Activated naive CD8-positive, alpha-beta T cell treated with anti-CD3 and anti-CD28 coated beads, Interleukin-2, amount 50 U/mL, for 16 hours (primary cell): Measurements from ENCODE around the gene LEMD2.

ENCODE experiments used
- DNase-seq: peaks from one replicate; pipeline ENCODE4 v3.0.0-alpha.2; 2020; ENCODE audit warnings: low read depth, low spot score

LEMD2 gene

DNA sequence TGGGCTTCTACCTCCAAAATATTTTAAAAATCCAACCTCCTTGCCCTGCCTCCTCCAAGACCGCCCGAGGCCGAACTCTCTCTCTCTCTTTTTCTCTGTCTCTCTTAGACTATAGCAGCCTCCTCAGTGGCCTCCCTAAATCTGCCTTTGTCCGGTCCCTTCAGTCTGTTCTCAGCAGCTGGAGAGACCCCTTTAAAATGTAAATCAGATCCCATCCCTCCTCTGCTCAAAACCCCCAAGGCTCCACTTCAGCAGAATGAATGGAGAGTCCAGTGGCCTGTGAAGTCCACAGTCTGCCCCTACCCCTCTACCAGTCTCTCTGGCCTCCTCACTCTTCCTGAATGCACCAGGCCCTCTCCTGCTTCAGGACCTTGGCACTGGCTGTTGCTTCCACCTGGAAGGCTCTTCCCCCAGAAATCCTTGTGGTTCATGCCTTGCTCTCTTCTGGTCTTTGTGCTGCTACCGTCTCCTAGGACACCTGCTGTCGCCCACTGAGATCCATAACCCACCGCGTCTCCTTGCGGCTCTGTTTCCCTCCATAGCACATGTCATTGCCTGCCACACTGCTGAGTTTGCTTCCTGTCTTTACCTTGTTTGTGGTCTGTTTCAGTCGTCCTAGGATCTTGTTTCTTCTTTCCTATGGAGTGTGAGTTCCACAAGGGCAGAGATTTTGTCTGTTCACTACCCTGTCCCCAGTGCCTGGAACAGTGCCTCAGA lies 8.9 kb upstream of the LEMD2 start:
- no peak for DNase-seq

DNA sequence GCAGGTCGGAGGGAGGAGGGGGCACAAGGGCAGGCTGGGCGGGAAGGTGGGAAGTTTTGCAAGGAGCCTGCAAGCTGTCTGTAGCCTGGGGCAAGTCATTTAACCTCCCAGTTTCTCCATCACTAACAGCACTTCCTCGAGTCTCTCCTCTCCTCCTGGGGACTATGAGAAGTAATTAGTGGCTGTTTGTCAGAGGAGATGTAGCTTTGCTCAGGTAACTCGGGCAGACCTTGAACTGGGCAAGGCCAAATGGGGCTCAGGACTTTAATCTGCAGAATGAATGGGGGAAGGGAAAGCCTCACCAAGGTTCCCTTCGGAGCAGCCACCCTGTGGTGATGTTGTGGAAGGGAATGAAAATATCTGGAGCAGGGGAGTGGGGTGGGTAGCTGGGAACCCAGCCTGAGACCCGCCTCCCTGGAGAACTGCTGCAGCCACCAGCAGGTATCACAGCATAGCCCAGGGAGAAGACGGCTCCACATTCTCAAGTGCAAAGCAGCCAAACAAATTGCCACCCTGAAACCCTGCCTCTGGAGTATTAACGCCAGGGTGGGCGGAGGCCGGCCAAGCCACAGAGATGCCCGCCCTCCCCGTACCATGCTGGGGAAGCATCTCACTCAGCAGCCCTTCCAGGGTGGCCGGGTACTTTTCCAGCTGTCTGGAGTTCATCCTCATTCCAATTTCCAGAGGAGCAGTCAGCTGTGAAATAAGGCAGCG lies 6.1 kb upstream of the LEMD2 start:
- no peak for DNase-seq

DNA sequence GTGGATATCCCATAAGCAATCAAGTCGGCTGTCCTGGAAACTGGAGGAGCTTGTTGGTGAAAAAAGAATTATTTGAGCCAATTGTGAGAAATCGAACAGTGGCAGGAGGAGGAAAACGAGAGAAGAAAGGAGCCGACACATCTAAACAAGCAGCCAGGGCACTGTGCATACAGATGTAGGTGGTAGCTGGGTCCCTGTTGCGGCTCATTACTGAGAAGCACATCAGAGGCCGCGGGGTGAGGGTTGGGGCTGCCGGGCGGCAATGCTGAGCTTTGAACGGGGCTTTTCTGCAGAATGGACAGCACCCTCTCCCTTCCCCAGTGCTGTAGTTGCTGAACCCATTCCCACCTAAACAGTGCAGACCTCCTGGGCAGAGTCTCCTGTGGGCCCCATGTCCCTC lies 4.1 kb upstream of the LEMD2 start:
- no peak for DNase-seq

DNA sequence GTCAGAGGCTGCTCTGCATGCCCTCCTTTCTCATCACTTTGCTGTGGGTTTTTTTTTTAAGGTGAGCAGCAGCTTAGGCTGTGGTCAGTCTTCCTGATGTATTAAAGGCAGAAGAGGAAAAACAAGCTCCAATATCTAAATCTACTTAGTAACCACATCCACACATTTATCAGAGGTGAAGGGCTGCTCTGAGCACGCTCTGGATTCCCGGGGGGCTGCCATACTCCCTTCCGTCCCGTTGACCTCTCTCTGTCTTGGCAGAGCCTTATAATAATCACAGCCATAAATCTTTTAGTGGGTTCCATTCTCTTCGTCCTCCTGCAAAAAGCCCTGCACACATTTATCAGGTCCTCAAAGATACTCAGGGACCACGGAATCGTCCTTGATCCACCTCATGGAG lies 2.7 kb upstream of the LEMD2 start:
- no peak for DNase-seq

DNA sequence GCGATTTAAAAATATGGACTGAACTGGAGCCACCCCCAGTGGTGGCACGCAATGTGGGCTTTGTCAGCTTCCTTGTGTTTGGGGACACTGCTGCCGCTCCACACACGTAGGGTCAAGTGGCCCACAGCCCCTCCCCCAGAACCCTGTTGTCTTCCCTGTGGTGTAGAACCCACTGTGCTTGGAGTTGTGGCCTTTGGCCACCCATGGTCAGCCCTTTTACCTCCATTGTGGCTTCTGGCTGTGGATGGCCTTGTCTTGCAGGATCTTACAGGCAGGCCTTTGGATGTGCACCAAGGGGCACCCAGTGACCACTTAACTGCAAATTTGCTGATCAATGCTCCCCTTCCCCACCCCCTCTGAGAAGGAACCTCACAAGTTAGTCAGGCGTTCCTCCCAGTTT lies 2.0 kb upstream of the LEMD2 start:
- DNase-seq, result no peak

DNA sequence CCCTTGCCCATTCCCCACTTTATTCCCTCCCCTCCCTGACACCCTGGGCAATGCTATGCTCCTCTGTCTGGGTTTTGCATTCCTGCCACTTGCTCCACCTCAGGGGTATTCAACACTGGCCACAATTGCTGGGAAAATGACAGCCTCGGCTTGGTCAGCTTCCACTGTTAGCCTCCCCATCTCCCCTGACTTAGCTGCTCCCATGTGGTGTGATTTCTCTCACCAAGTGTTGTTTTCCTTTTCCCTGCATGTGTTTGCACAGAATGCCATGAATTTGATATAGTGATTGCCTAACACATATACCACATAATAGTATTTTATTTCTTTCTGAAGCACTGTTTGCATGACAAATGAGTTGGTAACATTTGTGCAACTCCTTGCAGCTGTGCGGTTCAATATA lies 1.4 kb upstream of the LEMD2 start:
- DNase-seq, result no peak

DNA sequence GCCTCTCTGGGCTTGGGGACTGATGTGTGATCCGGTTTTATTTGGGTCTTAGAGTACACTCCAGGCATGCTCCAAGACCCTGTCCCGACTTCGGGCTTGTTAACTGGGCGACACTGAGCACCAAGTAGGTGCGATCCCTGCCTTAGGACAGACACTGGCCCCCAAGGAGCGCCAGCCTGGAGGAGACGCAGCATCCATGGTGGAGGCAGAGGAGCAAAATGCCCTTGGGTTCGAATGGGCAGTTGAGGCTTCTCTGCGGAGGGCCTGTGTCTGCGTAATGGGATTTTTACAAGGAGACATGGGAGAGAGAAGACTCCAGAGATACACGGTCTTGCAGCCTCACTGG lies 593 bp upstream of the LEMD2 start:
- DNase-seq, result no peak

DNA sequence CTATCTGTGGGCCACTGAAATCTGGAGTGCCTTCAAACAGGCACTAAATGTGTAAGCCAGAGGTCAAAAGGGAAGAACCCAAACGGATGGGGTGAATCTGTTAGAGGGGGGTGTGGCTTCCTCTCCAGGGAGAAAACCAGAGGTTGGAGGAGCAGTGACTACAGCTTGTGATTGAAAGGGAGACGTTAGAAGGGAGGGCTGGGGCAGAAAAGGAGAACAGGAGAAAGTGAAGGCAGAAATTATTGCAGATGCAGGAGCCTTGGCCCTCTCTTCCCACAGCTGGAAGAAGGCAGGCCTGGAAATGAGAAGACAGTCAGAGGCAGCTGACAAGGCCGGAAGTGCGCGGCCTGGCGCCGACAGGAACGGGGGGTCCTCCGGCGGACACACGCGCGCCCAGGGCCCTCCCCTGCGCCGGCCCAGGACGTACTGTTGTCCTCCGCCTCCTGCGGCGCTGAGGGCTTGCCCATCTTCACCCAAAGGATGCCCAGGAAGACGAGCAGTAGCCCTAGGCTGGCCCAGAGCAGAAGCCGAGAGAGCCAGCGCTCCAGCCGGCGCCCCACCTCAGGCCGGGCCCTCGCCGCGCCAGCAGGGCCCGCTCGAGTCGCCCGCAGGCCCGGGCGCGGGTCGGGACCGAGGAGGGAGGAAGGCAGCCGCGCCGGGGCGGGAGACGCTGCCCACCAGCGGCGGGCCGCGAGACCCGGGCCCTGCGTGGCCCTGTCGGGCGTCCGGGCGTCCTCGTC lies 806 bp downstream of the LEMD2 start:
- DNase-seq, result peak; percentile 11

DNA sequence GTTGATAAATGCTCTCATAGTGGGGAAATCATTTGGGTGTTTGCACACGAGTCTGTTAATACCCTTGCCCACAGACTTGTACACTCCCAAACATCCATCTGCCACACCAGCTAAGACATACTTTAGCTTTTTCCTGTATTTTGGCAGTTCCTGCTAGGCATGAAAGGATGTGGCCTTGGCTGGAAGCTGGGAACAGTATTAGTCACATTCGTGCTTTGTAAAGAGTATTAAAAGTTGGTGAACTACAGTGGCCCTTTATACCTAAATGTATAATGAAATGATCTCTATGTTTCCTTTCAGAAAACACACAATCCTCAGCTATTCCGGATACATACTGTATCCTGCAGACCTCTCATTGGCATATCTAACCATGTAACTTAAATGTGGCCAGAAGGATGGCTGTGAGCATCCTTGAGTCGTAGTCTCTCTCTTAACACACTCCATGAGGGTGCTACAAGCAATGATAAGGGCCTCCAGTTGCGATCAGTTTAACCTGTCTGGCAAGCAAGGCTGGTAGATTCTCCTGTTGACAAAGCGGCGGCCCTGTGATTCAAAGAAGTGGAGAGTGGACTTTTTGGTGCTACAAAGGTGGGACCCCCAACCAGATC lies 1.5 kb downstream of the LEMD2 start:
- DNase-seq, result no peak

DNA sequence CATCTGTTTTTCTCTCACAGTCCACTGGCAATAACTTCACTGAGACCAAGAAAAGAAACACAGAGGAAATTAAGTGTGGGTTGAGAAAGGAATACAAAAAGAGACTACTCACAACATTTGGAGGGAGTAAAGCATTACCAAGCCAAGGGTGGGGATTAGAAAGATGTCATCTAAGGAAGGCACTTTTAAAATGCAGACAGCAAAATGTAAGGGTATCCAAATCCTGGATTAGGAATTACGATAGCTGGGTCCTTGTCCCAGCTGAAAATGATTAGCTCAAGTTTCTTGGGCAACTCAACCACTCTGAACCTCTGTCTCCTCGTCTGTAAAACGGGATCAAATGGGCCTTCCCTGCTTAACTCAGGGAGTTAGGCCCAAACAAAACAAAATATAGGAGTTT lies 2.2 kb downstream of the LEMD2 start:
- DNase-seq, result no peak

DNA sequence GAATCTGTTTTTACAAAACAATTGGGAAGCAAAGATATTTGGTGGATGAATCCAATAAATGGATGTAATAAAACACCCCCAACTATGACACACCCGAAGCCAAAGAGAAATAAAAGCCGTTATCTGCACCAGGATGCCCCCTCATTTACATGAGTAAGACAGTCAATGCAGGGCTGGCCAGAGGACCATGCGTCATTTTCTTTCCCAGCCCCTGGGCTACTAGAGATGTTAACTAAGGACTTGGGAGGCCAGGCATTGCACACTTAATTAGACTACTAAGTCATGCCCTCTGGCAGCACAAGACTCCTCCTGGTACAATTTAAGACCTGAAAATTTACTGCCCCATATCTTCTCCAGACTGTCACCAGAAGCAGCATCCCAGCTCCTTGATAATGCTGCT lies 3.2 kb downstream of the LEMD2 start:
- DNase-seq, result no peak

DNA sequence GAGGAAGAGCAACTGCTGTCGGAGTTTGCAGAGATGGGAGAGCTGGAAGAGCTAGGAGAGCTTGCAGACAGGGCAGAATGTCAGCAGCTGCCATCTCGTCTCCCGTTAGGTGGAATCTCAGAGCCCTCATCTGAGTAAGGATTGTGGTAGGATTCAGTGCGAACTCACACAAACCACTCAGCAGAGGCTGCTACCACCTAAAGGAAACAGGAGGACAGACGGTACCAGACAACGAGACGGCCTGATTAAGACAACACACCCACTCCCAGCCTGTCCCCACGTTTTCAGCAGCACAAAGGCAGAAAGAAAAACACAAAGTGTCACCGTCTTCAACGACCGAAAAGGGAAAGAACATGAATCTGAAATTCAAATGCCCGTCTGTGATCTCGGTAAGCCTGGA lies 4.1 kb downstream of the LEMD2 start:
- DNase-seq, result no peak

DNA sequence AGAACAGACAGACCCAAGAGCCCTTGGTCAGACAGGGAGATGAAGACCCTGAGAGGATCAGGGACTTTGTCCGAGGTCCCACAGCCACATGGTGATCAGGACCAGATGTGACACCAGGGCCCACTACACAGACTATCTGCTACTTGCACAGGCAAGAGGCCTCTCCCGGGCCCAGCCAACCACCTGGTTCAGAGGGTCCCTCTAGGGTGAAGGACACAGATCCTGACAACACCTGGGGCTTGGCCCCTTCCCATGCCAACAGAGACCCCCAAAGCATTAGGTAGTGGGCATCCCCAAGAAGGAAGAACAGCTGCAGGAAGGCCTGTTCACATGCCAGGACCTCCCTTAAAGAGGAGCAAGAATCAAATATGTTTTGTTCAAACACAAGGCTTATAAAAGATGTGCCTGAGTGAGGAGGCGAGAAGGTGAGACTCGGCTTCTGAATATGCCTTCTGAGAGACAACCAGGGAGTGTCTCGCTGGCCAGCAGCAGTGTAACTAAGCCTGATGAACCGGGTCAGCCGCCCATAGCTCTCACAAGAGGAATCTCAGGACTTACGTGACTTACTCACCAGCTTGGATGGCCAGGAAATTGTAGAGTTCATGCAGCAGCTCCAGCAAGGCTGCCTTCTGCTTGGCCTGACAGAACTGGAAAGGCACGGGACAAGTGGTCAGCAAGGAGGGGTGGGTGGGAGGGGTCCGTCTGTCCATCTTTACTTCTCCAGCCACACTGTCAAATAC lies 5.0 kb downstream of the LEMD2 start:
- DNase-seq, result no peak

DNA sequence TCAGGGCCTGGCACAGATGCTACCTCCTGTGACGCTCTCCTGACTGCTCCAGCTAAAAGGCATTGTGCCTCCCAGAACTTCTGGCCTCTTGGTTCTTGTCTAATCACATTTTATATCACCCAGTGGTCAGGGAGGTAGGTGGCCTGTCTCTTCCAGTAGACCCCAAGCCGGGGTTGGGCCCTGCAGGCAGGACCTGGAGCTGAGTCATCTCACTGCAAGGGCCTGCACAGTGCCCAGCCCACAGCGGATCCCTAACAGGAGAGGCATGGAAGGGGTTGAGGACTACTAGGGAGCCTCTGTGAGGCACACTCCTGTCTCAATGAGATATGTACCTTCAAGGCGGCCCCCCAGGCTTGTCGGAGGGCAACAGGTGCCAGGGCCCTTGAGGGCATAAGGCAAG lies 6.4 kb downstream of the LEMD2 start:
- DNase-seq, result no peak

DNA sequence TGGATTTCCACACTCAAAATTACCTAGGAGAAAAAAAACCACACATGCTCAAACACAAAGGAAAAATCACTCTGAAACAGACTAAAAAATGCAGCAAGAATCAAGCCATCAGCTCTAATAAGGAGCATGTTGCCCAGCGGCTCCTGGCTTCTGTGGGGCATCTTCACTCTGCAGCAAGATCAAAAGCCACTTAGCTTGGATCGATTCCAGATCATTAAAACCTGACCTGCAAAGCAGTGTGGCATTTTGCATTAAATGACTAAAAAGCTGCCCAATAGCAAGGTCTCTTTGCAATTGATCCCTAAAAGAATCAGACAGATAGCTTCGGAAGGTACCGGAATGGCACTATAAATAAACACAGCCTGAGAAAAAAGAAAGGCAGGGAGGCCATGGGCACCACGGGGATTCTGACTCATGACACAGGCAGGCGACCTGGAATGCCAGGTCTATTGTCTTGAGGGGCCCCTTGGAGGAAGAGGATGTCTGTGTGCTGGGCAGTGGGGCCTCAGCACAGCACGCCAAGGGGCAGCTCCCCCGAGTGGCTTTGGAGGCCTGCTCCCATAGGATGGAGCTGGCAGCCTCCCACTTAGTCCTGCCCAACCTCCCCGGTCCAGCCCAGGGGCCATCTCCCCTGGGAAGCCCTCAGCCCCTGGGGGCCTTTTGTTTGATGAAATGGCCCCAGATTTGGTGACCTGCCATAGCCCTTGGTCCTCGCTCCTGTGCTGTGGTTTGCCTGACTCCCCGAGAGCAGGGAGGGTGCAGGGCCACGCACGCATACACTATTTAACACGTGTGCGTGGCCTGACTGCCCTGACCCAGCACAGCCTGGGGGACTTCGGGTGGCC lies 7.6 kb downstream of the LEMD2 start:
- DNase-seq, result no peak

DNA sequence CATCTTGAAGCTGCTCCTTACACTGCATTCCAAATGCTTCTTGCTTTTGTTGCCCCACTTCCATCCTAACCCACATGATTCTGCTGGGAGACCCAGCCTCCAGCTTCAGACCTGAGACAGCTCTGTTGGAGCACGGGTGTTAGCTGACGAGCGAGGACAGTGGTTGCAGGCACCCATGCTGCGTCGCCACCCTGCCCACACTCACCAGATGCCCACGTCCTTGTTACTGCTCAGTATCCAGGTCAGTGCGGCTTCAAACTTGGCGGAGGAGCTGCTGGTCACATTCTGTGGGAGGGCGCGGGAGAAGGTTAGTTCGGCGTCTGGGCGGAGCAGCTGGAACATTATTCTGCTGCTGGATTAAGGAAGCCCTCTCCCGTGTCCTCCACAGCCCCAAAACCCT lies 9.0 kb downstream of the LEMD2 start:
- no peak for DNase-seq

DNA sequence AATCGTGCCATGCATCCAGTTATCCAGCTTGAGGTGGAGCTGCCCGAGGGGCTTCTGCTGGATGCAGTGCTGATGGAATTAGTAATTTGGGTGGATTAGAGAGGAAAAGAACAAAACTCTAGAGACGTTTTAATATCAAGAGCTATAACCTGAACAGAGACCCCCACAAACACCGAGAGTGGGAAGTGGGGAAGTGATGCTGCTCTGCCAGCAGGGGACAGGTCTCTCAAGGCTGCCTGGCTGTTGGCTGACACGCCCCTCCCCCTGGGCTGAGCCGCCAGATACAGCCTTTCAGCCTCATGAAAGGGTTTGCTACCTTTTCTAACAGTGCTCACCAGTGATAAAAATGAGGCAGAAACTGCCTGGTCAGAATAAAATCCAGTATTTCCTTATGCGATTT lies 9.6 kb downstream of the LEMD2 start:
- DNase-seq, result no peak

DNA sequence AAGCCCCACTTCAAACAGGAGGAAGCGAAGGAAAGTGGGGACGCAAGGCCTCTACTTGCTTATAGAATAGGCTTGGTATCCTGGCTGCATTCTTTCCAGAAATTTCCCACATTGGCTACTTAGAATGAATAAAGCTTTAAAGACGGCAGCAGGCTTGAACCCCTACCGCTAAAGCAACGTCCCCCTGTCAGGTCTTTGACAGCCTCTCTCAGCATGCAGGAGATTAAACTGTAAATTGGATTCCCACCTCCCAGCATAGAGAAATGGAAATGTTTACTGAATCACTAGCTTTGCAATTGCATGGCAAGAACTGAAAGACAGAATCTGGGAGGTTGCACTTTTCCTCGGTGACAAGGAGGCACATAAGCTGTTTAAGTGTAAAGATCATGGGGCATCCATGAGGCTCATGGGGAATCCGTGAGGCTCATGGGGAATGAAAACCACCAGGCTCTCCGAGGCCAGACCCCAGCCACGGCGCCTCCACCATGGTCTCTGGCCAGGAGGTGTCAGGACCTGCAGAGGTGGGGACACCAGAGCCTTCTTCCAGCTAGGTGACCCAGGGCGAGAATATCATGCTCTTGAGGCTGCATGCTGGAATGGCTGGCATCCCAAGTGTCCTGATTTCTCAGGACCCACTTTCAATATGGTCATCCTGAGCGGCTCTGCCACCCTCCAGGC lies 10.3 kb downstream of the LEMD2 start:
- no peak for DNase-seq

DNA sequence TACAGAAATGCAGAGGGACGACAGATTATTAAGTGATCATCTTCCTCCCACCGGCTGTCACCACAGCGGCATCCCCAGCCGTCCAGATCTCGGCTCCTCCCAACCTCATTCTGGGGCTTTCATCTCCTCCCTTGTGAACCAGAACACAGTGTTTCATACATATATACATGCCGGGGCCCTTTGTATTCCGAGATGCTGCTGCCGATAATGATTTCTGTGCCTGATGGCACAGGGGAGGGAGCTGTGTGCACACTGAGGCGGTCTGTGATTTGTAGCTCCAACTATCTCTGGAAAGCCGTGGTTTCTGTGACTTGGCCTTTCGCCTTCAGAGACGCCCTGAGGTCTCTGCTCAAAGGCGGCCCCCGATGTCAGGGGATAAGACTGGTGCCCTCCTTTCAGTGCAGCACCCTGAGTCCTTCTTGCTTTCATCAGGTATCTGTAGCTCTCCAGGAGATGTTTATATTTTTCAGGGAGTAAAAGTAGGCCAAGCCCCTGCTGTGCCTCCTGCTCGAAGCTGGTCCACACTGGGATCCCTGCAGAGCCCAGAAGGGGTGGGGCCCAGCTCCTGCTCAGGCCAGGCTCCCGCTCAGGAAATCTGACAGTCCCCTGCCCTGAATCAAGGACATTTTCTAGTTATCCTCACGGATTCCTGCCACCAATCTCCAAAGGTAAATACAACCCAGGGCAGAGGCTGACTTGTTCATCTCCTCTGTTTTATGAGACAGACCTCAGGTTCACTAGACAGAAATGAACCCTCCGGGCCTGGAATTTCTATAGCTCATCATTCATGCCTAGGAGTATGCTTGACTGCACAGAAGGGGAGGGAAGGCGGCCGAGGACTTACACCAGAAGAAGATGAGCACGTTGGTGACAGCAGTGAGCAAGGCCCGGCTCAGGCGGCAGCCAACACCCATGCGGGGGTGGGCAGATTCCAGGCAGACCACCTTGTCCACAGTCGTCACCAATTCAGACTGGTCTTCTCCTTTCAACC lies 11.2 kb downstream of the LEMD2 start:
- DNase-seq, result no peak
